SH-SY5Y (cell line): ENCODE measurements around the gene CYP1A1.

Experiments used
- GATA2 ChIP-seq: IDR thresholded peaks from 2 replicates; pipeline ENCODE4 v1.6.1; 2011; ENCODE audit warnings: mild to moderate bottlenecking, low read depth, low read length
- GATA3 ChIP-seq: IDR thresholded peaks from 2 replicates; pipeline ENCODE4 v1.6.1; 2011; ENCODE audit warnings: low read depth, mild to moderate bottlenecking, low read length, moderate library complexity

- TF ChIP-seq GATA3 (no peak), GATA2 (no peak)
These were observed 17.1 kb upstream of the CYP1A1 start for GRCh38 chr15:74742422-74742821.
